Ishikawa (cell line): Measurements from ENCODE around the gene PDCD1.

Experiments
- CEBPB ChIP-seq: IDR thresholded peaks from 2 replicates; pipeline ENCODE4 v1.6.1; 2012
- CREB1 ChIP-seq: IDR thresholded peaks from 2 replicates; pipeline ENCODE4 v1.6.1; 2012; ENCODE audit warnings: low read depth
- EGR1 ChIP-seq: IDR thresholded peaks from 2 replicates; pipeline ENCODE4 v1.6.1; 2012
- EP300 ChIP-seq: IDR thresholded peaks from 2 replicates; pipeline ENCODE4 v1.6.1; 2012; ENCODE audit warnings: borderline replicate concordance
- FOXM1 ChIP-seq: IDR thresholded peaks from 2 replicates; pipeline ENCODE4 v1.6.1; 2012; ENCODE audit warnings: low read depth, borderline replicate concordance
- MAX ChIP-seq: IDR thresholded peaks from 2 replicates; pipeline ENCODE4 v1.6.1; 2012
- NFIC ChIP-seq: IDR thresholded peaks from 2 replicates; pipeline ENCODE4 v1.6.1; 2012
- RAD21 ChIP-seq: IDR thresholded peaks from 2 replicates; pipeline ENCODE4 v1.6.1; 2012; ENCODE audit warnings: low read depth
- REST ChIP-seq: IDR thresholded peaks from 2 replicates; pipeline ENCODE4 v1.6.1; 2012; ENCODE audit warnings: low read depth, mild to moderate bottlenecking
- TAF1 ChIP-seq: IDR thresholded peaks from 2 replicates; pipeline ENCODE4 v1.6.1; 2012; ENCODE audit warnings: low read depth, mild to moderate bottlenecking
- TCF12 ChIP-seq: IDR thresholded peaks from 2 replicates; pipeline ENCODE4 v1.6.1; 2012; ENCODE audit warnings: low read depth
- TEAD4 ChIP-seq: IDR thresholded peaks from 2 replicates; pipeline ENCODE4 v1.6.1; 2012
- USF1 ChIP-seq: IDR thresholded peaks from 2 replicates; pipeline ENCODE4 v1.6.1; 2012
- YY1 ChIP-seq: IDR thresholded peaks from 2 replicates; pipeline ENCODE4 v1.6.1; 2012; ENCODE audit warnings: low read depth
- ZBTB7A ChIP-seq: IDR thresholded peaks from 2 replicates; pipeline ENCODE4 v1.6.1; 2012; ENCODE audit warnings: low read depth

The PDCD1 gene

GRCh38 chr2:241891315-241891987 lies 32.8 kb upstream of the PDCD1 start:
- TF ChIP-seq TCF12 = no peak
- TF ChIP-seq ZBTB7A = no peak
- no peak for TF ChIP-seq FOXM1
- TF ChIP-seq TEAD4 = no peak
- TF ChIP-seq NFIC = no peak
- no peak for TF ChIP-seq EP300
- TF ChIP-seq EGR1 = no peak
- no peak for TF ChIP-seq RAD21
- no peak for TF ChIP-seq CREB1
- TF ChIP-seq TAF1 = no peak

- TF ChIP-seq EGR1 (no peak), MAX (no peak), YY1 (no peak), TCF12 (no peak), FOXM1 (no peak), ZBTB7A (no peak), TEAD4 (no peak), TAF1 (no peak), USF1 (no peak), REST (no peak), CREB1 (no peak), EP300 (no peak), NFIC (no peak), CEBPB (no peak), RAD21 (no peak)
Observed at GRCh38 chr2:241890524-241891235, 32.0 kb upstream of the PDCD1 start.

- TF ChIP-seq TAF1 (no peak), CREB1 (no peak), YY1 (no peak), FOXM1 (no peak), TEAD4 (no peak), NFIC (no peak), EP300 (no peak), MAX (no peak), TCF12 (no peak), REST (no peak), RAD21 (no peak), CEBPB (no peak)
Observed at GRCh38 chr2:241888641-241889040, 29.9 kb upstream of the PDCD1 start.

- TF ChIP-seq EGR1 = no peak
Observed at GRCh38 chr2:241887806-241888522, 29.3 kb upstream of the PDCD1 start.

GRCh38 chr2:241886840-241887447 lies 28.2 kb upstream of the PDCD1 start:
- TF ChIP-seq TEAD4 (no peak), EP300 (no peak), FOXM1 (no peak), TCF12 (no peak), CEBPB (no peak), MAX (no peak), CREB1 (no peak), ZBTB7A (no peak), REST (no peak), EGR1 (no peak), TAF1 (no peak), USF1 (no peak), RAD21 (no peak), YY1 (no peak), NFIC (no peak)
